HuH-7 (cell line): ENCODE data around the gene CST4.
"Not testable (repeated sequence)": the region's sequence is repeated elsewhere in the genome, so short reads cannot be mapped to it uniquely, and the experiment has no call there.

Experiments used
- DNase-seq: peaks from one replicate; pipeline ENCODE4 v3.0.0; 2011; ENCODE audit warnings: low spot score

CST4 gene

DNA sequence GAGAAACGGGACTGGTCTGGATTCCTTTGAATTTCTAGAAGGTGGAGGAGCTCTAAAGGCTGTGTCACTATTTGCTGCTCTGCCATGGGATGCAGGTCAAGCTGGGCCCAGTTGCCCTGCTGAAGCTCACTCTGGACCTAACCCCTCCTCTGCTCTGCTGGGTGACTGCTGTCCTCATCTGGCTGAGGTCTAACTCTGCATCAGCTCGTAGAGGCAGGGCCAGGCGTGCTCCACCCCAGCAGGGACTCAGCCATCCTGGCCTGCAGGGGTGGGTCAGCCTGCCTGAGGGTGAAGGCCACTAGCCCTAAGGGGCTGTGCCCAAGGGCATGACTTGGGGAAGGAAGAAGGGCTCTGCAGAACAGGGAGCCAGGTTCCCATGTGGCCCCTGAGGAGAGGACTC lies 852 bp downstream of the CST4 start:
- no peak for DNase-seq

GRCh38 chr20:23686046-23686750 lies 2.6 kb downstream of the CST4 start:
- DNase-seq, result no peak

DNA sequence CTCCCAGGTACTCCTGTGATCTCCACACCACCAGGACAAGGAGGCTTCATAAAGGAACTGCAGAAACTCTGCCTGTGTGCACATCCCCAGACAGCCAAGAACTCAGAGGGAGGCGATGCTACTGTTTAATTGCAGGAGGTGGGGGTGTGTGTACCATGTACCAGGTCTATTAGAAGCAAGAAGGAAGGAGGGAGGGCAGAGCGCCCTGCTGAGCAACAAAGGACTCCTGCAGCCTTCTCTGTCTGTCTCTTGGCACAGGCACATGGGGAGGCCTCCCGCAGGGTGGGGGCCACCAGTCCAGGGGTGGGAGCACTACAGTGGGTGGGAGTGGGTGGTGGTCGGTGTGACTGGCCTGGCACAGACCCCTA lies 3.3 kb downstream of the CST4 start:
- not testable (repeated sequence) for DNase-seq

- no peak for DNase-seq
Observed at GRCh38 chr20:23684261-23684660, 4.6 kb downstream of the CST4 start.

DNA sequence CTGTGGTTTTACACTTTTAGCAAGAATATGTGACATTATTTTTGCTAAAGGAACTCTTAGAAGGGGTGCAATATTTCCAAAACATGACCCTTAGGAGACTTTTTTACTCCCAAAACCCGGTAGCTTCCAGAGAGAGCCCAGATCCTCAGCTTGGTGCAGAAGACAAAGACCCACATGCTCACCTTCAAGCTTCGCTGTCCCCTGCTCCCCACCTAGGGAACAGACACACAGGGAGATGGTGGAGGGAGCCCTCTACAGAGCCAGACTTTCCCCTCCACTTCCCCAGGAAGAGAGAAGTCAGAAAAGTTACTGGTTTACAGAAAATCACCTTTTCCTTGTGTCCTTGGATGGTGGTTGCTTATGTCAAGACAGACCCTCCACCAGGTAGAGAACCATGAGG lies 5.0 kb downstream of the CST4 start:
- DNase-seq, result no peak

DNA sequence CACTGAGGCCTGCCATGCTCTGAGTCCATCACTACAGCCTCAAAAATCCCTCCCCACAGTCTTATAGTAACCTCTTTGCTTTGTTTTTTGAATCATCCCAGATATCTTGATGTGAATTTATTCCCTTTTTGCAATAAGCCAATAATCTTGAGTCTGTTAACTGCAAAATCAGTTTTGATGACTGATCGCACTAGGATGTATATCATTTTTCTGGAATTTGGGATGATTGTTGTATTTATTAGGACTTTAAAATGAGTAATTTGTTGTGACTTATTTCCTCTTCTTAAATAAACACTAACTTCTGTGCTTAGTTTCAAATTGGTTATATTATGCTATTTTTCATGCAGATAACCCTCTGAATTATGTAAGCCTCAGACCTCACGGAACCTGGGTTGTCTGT lies 5.6 kb downstream of the CST4 start:
- no peak for DNase-seq

DNA sequence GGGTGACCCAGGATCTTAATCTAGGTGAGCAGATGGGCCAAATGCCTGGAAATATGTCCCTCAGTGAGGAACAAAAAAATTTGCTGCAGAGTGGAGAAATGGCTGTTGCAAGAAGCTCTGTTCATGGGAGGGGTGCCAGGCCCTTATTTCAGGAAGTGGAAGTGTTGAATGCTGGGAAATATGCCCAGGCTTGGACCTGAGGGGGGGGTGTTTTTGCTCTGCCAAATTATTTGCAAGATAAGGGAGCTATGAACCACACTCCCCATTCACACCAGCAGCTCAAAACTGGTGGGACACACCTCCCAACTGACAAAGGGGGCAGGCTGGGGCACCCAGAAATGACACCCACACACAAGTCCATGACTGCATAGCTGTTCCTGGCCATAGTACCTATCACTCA lies 8.7 kb downstream of the CST4 start:
- no peak for DNase-seq

- no peak for DNase-seq
Observed at GRCh38 chr20:23679133-23680092, 9.4 kb downstream of the CST4 start.

- no peak for DNase-seq
Observed at GRCh38 chr20:23673209-23673608, 15.6 kb downstream of the CST4 start.

- no peak for DNase-seq
Observed at GRCh38 chr20:23672158-23672557, 16.7 kb downstream of the CST4 start.

DNA sequence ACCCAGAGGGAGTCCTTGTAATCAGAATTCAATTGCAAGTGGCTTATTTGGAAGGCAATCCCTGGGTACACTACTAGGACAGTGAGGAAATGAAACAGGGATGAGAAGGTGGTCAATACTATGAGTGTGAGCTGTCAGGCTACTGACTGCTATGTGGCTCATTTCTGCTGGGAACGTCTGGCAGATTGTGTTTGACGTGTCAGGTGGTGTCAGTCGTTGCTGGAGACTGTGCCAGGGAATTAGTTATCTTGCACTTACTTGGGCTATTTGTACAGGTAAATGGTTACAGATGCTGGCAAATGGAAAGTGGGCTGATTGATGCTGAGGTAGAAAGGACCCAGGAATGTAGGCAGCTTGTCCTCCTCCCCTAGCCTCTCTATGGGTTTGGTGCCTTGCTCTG lies 17.4 kb downstream of the CST4 start:
- no peak for DNase-seq

DNA sequence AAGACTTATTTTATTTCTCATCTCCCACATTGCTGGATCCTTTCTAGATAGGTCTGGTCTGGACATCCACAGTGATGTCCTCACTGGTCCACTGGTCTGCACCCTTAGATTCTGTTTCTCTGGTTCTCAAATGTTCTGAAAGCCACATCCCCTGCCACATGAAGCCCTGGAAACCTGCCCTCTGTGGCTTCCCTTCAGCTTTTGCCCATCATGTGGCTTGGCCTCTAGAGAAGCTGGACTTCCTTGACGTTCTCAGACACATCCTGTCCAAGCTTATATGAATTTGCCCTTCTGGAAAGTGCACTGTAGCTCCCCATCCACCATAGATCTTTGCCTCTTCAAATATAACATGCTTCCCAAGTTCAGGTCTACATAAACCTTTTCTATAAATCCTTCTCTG lies 18.5 kb downstream of the CST4 start:
- DNase-seq, result no peak

DNA sequence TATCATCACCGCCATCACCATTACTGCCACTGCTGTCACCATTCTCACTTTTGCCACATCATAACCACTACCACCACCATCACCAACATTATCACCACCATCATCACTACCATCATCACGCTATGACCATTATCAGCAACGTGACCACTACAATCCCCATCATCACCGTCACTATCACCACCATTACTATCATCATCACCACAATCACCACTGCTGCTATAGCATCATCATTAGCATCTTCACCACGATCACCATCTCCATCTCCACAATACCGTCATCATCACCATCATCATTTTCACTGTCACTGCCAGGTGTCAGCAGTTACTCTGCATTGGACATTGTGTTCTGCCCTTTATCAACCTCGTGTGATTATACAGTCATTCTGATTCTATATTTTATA lies 19.0 kb downstream of the CST4 start:
- no peak for DNase-seq

DNA sequence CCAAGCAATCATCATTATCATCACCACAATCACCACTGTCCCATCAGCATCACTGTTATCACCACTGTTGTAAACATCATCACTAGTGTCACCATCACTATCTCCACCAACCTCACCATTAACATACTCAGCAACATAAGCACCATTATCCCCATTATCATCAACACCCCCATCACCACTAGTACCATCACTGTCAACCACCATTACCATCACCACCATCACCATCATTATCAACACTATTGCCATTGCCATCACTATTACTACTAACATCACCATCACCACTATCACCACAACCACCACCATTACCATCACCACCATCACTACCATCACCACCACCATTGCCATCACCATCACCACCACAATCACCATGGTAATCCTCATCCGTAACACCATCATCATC lies 19.5 kb downstream of the CST4 start:
- DNase-seq, result no peak

DNA sequence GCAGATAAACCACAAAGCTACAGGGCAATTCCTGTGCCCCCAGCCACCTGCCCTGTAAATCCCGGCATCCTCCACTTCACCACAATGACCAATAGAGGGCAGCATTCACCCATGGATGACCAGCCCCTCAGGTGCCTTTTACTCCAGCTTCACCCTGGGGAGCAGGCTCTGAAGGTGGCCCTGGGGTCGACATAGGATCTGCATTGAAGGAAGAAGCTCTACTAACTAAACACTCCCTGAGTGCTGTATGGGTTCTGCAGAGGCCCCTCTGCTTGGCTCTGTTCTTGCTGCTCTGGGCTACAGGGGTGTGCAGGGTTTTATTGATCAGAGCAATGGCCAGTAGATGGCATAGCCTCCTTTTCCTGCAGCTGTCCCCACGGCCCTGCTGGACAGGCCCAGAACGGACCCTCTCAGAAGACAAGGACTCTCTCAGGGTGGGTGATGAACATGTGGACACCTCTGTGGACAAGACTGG lies 20.3 kb downstream of the CST4 start:
- DNase-seq, result peak; percentile 79

GRCh38 chr20:23667666-23668065 lies 21.2 kb downstream of the CST4 start:
- DNase-seq, result no peak

DNA sequence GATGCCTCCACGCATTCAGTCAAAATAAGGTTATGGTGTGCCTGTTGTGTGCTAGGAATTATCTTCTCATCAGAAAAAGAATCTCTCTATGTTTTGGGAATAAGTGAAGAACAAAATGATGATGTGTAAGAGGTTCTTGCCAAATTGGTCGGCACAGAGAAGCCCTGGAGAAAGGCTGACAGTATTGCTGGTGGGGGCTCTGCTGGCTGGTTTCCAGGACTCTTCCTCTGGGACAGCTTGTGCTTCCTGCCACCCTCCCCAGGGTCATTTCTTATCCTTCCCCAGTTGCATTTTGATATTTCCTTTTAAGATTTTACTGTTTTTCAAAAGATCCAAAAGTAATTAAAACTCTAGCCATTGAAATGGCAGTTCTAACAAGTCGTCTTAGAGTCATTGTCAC lies 22.1 kb downstream of the CST4 start:
- DNase-seq, result no peak

GRCh38 chr20:23666189-23666588 lies 22.6 kb downstream of the CST4 start:
- DNase-seq, result no peak

DNA sequence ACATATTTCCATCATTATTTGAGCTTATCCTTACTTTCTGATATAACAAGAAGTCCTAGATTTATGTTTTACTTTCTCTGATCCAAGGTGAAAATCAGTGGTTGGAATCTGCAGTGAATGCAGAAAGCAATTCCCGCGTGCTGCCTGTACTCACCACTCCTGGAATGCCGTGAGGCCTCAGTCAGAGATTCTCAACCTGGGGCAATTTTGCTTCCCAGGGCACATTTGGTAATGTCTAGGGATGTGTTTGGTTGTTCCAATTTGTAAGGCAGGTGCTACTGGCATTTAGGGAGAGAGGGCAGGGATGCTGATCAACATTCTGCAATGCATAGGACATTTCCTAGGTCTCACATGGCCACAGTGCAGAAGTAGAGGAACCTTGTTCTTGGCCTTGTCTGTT lies 23.9 kb downstream of the CST4 start:
- DNase-seq, result no peak

GRCh38 chr20:23664046-23664445 lies 24.8 kb downstream of the CST4 start:
- not testable (repeated sequence) for DNase-seq

GRCh38 chr20:23663180-23663579 lies 25.7 kb downstream of the CST4 start:
- no peak for DNase-seq

DNA sequence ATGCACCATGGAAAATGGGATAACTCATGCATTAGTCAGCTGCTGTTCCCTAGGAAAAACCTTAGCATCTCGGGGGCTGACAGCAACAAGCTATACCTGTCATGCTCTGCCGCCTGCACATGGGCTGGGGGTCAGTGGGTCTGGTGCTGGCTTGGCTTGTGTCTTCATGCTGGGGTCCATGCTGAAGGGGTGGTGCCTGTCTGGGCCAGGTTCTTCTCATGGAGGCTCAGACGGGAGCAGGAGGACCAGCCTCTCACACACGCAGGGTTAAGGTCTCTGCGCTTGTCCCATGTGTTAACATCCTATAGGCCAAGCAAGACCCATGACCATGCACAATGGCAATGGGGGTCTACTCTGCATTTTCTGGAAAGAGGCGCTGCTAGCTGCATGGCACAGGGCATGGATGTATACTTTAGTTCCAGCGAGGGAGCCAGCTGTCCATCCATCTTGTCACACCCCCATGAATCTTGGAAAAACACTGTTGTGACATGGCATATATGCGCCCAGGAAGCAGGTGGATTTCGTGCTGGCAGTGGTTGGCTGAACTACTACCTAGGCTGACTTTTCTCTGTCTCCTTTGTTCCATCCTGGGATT lies 26.5 kb downstream of the CST4 start:
- DNase-seq, result no peak

DNA sequence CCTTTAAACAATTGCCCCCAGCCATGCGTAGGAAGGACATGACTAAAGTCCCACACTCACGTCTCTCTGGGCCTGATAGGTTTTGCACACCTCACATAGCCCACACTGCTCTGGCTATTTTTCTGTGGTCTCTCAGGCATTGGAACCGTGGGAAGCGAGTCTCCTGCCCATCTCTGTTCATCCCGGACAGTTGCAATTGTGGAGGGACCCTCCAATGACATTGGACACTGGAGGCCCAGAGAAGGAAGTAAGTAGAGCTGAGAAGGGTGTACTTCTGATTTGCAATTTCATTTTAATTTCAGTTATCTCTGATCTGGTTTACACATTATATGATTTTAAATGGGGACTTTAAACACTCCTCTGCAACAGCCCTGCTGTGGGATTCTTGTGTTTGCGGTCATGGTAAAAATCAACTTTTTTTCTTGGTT lies 27.8 kb downstream of the CST4 start:
- DNase-seq, result no peak
